Loucy (cell line): ENCODE results near the gene JMJD8.

Experiments used
- CTCF ChIP-seq: fragments of 200-600 bp; sonication (generic); conservative IDR thresholded peaks from 2 replicates; pipeline ENCODE4 v1.5.1; 2014; ENCODE audit warnings: mild to moderate bottlenecking, antibody characterized with exemption, low read length
- EZH2phosphoT487 ChIP-seq: fragments of 200-600 bp; IDR thresholded peaks from 2 replicates; pipeline ENCODE4 v1.6.1; 2018; ENCODE audit warnings: antibody characterized with exemption, mild to moderate bottlenecking, moderate library complexity, borderline replicate concordance

GRCh38 chr16:720990-721764, 37.0 kb upstream of the JMJD8 start, which contains the start of gene ANTKMT:
- TF ChIP-seq CTCF (no peak), EZH2phosphoT487 (no peak)
